ENCODE results near the gene GDF7. TPM values are rescaled to one million over a fixed set of nuclear protein-coding genes. Genes with fewer than 3 reads are reported as not detected.

The GDF7 gene
- 0.04 TPM in 1 of 2 replicates, not detected in the other for total RNA-seq (2021)
- long read RNA-seq: 0 reads

GRCh38 chr2:20666304-20667150, at the start of gene GDF7:
Gene GDF7 (plus strand): TSS chr2:20667144. CDS start chr2:20667240, 96 bp downstream.
- no peak within 1 kb of the TSS for H2BK120ac ChIP-seq (ENCODE audit: low read depth, low read length, poor library complexity, severe bottlenecking)
- H3K27ac ChIP-seq (ENCODE audit: insufficient read length, low read depth, low read length): no peak within 1 kb of the TSS
- H3T11ph ChIP-seq (ENCODE audit: low read length): no peak within 1 kb of the TSS
- H2BK12ac ChIP-seq (ENCODE audit: insufficient read length, low read depth, low read length): no peak within 1 kb of the TSS
- no peak within 1 kb of the TSS for H3K23ac ChIP-seq (ENCODE audit: insufficient read length, low read depth, low read length)
- H2BK5ac ChIP-seq (ENCODE audit: insufficient read length, low read length): no peak within 1 kb of the TSS
- no peak within 1 kb of the TSS for H3K14ac ChIP-seq (ENCODE audit: insufficient read depth, low read length)
- H3K23me2 ChIP-seq (ENCODE audit: insufficient read length, low read depth, low read length, poor library complexity, severe bottlenecking): peaks cover 18% of the 10 kb centered on the region
- TF ChIP-seq, protein P1, sequence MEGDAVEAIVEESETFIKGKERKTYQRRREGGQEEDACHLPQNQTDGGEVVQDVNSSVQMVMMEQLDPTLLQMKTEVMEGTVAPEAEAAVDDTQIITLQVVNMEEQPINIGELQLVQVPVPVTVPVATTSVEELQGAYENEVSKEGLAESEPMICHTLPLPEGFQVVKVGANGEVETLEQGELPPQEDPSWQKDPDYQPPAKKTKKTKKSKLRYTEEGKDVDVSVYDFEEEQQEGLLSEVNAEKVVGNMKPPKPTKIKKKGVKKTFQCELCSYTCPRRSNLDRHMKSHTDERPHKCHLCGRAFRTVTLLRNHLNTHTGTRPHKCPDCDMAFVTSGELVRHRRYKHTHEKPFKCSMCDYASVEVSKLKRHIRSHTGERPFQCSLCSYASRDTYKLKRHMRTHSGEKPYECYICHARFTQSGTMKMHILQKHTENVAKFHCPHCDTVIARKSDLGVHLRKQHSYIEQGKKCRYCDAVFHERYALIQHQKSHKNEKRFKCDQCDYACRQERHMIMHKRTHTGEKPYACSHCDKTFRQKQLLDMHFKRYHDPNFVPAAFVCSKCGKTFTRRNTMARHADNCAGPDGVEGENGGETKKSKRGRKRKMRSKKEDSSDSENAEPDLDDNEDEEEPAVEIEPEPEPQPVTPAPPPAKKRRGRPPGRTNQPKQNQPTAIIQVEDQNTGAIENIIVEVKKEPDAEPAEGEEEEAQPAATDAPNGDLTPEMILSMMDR (conservative IDR thresholded peaks at IDR 0.05): peak; percentile 61
- H4K20me1 ChIP-seq (ENCODE audit: control insufficient read depth, insufficient read depth, insufficient read length): no peaks in the 10 kb centered on the region
- no peak within 1 kb of the TSS for H2BK15ac ChIP-seq (ENCODE audit: low read depth, low read length)
- peaks cover 0 to 2% of the 10 kb centered on the region in 2 experiments; a peak in 2 of 5 replicates for H3K9me3 Mint-ChIP-seq
- H3K79me1 ChIP-seq (ENCODE audit: insufficient read depth, low read depth, low read length, poor library complexity, severe bottlenecking): no peaks in the 10 kb centered on the region
- peak within 1 kb of the TSS; percentile 58 for H3K4me2 ChIP-seq (ENCODE audit: insufficient read depth, insufficient read length, low read length)
- WGBS (ENCODE audit: extremely low coverage, insufficient read length, low lambda C conversion rate): no CpG with 5 or more reads among the region's 86 CpGs
- H3K9ac ChIP-seq (ENCODE audit: extremely low read depth, insufficient read length, low read length): no peak within 1 kb of the TSS
- H2AFZ ChIP-seq (ENCODE audit: low read length): no peak within 1 kb of the TSS
- no peak within 1 kb of the TSS for H3K4ac ChIP-seq (ENCODE audit: low read depth, low read length)
- no peak within 1 kb of the TSS for H3K18ac ChIP-seq (ENCODE audit: insufficient read length, low read depth, low read length)
- H4K91ac ChIP-seq (ENCODE audit: insufficient read length, low read depth, low read length): no peak within 1 kb of the TSS
- no peak within 1 kb of the TSS for H2BK20ac ChIP-seq (ENCODE audit: low read depth, low read length, poor library complexity, severe bottlenecking)
- DNase-seq: peak; percentile 70
- peaks cover 0 to 2% (median 0%) of the 10 kb centered on the region in 3 experiments; a peak in 1 of 7 replicates for H3K36me3 Mint-ChIP-seq (ENCODE audit: insufficient read depth in 1 of 3, low read depth in 3 of 3)
- H3K56ac ChIP-seq (ENCODE audit: insufficient read length, low read depth, low read length): no peak within 1 kb of the TSS
- H3K4me1 ChIP-seq (ENCODE audit: insufficient read depth, low read length): no peaks in the 10 kb centered on the region; the same call in 1 of the 2 replicates
- peak within 1 kb of the TSS in 1 of 3 experiments; percentile 70; a peak in 2 of 7 replicates for H3K27ac Mint-ChIP-seq
- no peaks in the 10 kb centered on the region for H3K79me2 ChIP-seq (ENCODE audit: insufficient read depth, low read length)
- peaks cover 12 to 50% of the 10 kb centered on the region in 2 experiments for H3K4me1 Mint-ChIP-seq
- no peak within 1 kb of the TSS for H2AK5ac ChIP-seq (ENCODE audit: insufficient read length, low read length)
- H3K27me3 ChIP-seq (ENCODE audit: insufficient read depth, low read length): peaks cover 88% of the 10 kb centered on the region
- H3K4me3 Mint-ChIP-seq: peak within 1 kb of the TSS; percentile 59 to 85
- H4K8ac ChIP-seq (replicated peaks; ENCODE audit: insufficient read length, low read depth, low read length): no peak within 1 kb of the TSS
- H4K5ac ChIP-seq (ENCODE audit: insufficient read length, low read depth, low read length): no peak within 1 kb of the TSS
- H3K27me3 Mint-ChIP-seq (ENCODE audit: low read depth): peaks cover 96% of the 10 kb centered on the region
- H3K9me3 ChIP-seq (ENCODE audit: control insufficient read depth, low read depth, low read length): no peaks in the 10 kb centered on the region

Measured in H9 (cell line).